GM13977 (cell line): ENCODE measurements around the gene TMEM132C.

Experiments
- DNase-seq: peaks from one replicate; pipeline ENCODE4 v3.0.0; 2012; ENCODE audit warnings: low spot score
- in situ Hi-C: fragments of 300-500 bp; cut with MboI; formaldehyde crosslinking; loops from one replicate; pipeline ENCODE4 v1.12.0; 2022; ENCODE audit warnings: low sequenced_read_pairs, low pct_unique_long_range_greater_than_20kb, mixed read lengths, inconsistent platforms; ENCODE audit not compliant: unreplicated experiment
- TF ChIP-seq, protein P1 (sequence below): IDR thresholded peaks from 2 replicates; pipeline ENCODE4 v1.5.1; 2012; ENCODE audit warnings: mild to moderate bottlenecking, control low read depth; ENCODE audit not compliant: insufficient read depth; ENCODE audit errors: extremely low read depth, missing control alignments

Gene TMEM132C

DNA sequence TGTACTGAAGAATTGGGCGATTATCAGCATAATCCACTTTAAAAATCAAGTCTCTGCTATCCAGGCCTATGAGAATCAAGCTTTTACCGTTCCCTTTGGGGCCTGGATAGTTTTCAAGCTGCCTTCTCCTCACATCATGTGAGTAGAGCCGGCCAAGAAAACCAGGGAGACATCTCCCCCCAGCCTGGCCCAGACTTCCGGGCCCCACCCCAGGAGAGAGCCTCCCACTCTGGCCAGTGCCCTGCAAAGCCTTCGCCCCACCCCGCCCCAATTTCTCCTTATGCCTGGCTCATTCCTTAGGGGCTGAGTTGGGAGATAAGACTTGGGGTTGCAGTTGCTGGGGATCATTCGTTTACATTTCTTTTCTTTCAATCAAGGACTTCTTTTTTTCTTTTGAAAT lies 1.4 kb upstream of the TMEM132C start:
- in situ Hi-C loops: loop anchor here (25.0 kb wide), 1 partner anchor 1647 kb away; the partner anchor contains the start of gene TMEM132D
- TF ChIP-seq, protein P1, sequence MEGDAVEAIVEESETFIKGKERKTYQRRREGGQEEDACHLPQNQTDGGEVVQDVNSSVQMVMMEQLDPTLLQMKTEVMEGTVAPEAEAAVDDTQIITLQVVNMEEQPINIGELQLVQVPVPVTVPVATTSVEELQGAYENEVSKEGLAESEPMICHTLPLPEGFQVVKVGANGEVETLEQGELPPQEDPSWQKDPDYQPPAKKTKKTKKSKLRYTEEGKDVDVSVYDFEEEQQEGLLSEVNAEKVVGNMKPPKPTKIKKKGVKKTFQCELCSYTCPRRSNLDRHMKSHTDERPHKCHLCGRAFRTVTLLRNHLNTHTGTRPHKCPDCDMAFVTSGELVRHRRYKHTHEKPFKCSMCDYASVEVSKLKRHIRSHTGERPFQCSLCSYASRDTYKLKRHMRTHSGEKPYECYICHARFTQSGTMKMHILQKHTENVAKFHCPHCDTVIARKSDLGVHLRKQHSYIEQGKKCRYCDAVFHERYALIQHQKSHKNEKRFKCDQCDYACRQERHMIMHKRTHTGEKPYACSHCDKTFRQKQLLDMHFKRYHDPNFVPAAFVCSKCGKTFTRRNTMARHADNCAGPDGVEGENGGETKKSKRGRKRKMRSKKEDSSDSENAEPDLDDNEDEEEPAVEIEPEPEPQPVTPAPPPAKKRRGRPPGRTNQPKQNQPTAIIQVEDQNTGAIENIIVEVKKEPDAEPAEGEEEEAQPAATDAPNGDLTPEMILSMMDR: no peak
- no peak for DNase-seq

DNA sequence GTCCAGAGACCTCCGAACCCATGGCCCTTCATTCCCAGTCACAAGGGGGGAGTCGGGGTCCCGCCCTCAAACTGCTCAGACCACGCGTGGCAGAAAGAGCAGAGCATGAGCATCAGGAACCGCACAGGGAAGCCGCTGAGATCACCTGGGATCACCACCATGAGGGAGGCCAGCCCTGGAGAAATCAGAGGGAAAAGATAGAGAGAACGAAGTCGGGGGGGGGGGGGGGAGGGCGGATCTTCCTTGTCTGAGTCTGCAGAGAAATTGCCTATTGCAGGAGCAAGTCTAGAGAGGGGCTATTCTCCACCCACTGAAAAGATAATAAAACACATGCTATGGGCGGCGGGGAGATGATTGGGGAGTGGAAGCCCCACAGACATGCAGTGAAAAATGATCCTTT lies 884 bp upstream of the TMEM132C start:
- TF ChIP-seq, protein P1: no peak

DNA sequence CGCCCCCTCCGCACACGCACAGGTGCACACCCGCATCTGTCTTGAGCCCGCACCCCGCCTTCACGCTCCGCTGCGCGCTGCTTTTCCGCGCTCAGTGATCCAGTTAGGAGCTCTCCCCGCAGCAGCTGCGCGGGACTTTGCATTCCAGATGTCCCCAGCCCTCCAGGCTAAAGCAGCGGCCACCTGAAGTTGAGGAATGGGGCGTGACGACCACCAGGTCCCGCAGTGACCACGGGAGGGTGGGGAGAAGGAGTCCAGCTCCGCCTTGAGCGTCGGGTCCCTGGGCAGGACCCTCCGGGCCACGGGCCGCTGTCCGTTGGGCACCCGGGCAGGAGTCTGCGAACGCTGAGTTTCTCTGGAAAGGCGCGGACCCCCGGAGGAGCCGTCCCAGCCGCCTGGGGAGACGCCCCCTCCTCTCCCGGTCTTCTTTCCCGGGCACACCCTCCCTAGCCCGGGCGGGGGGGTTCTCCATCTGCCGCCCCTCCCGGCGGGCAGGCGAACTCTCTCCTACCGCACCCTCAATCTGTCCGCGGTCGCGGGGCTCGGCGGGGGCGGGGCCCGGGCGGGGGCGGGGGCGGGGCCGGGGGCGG lies 334 bp upstream of the TMEM132C start:
- in situ Hi-C loops: loop anchor here (25.0 kb wide), 1 partner anchor 1646 kb away; the partner anchor contains the start of gene TMEM132D
- no peak for DNase-seq
- TF ChIP-seq, protein P1: no peak

More for the DNA sequence above, 884 bp upstream of the TMEM132C start:
- DNase-seq: no peak
- in situ Hi-C loops: loop anchor here (25.0 kb wide), 1 partner anchor 1646 kb away; the partner anchor contains the start of gene TMEM132D

DNA sequence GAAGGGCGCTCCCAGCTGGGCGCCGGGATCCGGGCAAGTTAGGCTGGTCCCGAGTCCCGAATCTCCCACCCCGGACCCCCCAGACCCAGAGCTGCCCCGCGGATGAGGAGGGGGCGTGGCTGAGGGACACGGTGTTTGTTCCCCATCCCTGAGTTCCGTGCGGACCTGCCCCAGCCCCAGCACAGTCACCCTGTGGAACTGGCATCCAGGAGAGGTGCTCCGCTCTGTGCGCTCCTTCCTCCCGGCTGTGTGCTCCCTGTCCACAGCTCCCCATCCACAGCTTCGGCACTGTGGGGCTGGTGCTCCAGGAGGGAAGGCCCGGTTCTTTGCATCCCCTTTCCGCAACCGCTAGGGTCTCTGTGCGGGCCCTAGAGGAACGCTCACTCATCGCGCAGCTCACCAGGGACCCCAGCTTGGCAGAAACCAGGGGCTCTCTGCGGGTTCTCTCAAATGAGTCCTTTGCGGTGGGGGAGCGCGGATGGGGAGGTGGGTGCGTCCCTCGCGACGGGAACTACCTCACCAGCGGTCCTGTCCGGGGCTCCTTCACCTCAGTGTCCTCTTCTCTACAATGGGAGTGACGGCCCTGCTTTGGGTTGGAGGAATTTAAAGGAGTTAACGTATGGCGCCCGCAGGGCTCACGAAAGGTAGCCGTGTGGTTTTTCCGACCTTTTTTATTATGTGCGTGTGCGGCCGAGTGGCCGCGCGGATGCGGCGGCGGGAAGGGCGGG lies 845 bp downstream of the TMEM132C start:
- no peak for DNase-seq
- in situ Hi-C loops: loop anchor here (25.0 kb wide), 1 partner anchor 1644 kb away; the partner anchor contains the start of gene TMEM132D
- TF ChIP-seq, protein P1: no peak

DNA sequence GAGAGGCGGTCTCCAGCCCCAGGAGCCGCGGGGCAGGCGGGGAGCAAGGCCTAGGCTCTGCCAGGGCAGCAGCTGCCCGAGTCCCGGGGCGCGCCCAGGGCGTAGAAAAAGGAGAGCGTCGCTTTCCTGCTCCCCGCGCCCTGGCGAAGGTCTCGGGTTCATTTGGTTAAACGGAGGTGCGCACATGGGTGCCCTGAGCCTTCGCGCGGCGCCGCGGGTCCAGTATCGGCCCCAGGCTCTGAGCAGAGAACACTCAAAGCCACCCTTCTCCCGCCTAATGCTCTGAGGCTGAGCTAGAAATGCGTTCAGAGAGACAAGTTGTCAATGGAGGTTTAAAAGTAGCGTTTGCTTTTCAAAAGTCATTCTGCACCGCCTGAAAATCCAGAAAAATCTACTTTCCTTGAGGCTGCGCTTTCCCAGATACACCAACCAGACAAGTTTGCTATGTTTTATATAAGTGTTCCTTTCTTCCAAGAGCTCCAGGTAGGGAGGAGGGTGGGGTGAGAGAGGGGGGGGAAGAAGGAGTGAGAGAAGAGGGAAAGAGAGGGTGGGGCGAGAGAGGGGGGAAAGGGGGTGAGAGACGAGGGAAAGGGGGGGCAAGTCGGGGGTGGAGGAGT lies 1.5 kb downstream of the TMEM132C start:
- TF ChIP-seq, protein P1: no peak
- in situ Hi-C loops: loop anchor here (25.0 kb wide), 1 partner anchor 1644 kb away; the partner anchor contains the start of gene TMEM132D

DNA sequence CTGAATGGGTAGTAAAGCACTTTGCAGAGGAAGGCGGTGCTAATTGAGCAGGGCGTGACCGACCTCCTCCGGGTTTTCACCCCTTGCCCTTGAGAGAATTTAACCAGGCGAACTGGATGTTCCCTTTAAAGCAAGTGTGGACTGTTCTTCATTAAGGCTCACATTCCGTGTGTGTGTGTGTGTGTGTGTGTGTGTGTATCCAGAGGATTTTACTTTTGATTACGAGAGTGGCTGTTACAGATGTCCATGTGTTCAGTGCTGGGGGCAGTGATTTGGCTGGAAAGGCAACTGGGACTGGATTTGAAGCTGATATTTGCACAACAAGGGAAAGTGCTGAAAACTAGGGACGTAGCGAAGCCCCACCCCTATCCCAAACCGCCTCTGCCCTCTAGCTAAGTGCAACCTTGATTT lies 2.2 kb downstream of the TMEM132C start:
- DNase-seq: no peak
- in situ Hi-C loops: loop anchor here (25.0 kb wide), 1 partner anchor 1643 kb away; the partner anchor contains the start of gene TMEM132D
- TF ChIP-seq, protein P1: no peak

More for the DNA sequence above, 1.5 kb downstream of the TMEM132C start:
- no peak for DNase-seq
